IPS-18c (cell line): Measurements from ENCODE around the gene SUGP2.
A peak's percentile ranks its signal among the peaks of the same experiment; 100 is the strongest.

Experiments
- H3K4me3 ChIP-seq: 2 replicates; pipeline ENCODE4 v1.7.0; 2013; ENCODE audit warnings: low read depth, mild to moderate bottlenecking, low read length, moderate library complexity; ENCODE audit not compliant: insufficient read depth
- H3K9me3 ChIP-seq: one replicate; pipeline ENCODE4 v1.6.1; 2013; ENCODE audit warnings: mild to moderate bottlenecking, low read length, moderate library complexity; ENCODE audit not compliant: control insufficient read depth, insufficient read depth

Gene SUGP2

GRCh38 chr19:19062454-19063182 lies 29.3 kb upstream of the SUGP2 start:
- peak overlapping the region; percentile 49; the same call in 1 of the 2 replicates for H3K4me3 ChIP-seq
- H3K9me3 ChIP-seq: no peaks in the 10 kb centered on the region

- H3K9me3 ChIP-seq: no peaks in the 10 kb centered on the region
- H3K4me3 ChIP-seq: no peak overlapping the region
These were observed 28.2 kb upstream of the SUGP2 start for GRCh38 chr19:19061506-19061905.

- no peak overlapping the region for H3K4me3 ChIP-seq
- H3K9me3 ChIP-seq: no peaks in the 10 kb centered on the region
These were observed 26.7 kb upstream of the SUGP2 start for GRCh38 chr19:19059837-19060611.

- H3K4me3 ChIP-seq: no peak overlapping the region
- no peaks in the 10 kb centered on the region for H3K9me3 ChIP-seq
These were observed 25.9 kb upstream of the SUGP2 start for GRCh38 chr19:19059018-19059836.

- no peak overlapping the region for H3K4me3 ChIP-seq
These were observed 24.4 kb upstream of the SUGP2 start for GRCh38 chr19:19057720-19058119.

GRCh38 chr19:19057317-19057716 lies 24.0 kb upstream of the SUGP2 start:
- Histone ChIP-seq H3K4me3 (no peak overlapping the region), H3K9me3 (no peaks in the 10 kb centered on the region)

More at GRCh38 chr19:19057720-19058119, 24.4 kb upstream of the SUGP2 start:
- H3K9me3 ChIP-seq: no peaks in the 10 kb centered on the region

GRCh38 chr19:19056636-19057275 lies 23.4 kb upstream of the SUGP2 start:
- Histone ChIP-seq H3K4me3 (no peak overlapping the region), H3K9me3 (no peaks in the 10 kb centered on the region)

- no peak overlapping the region for H3K4me3 ChIP-seq
- H3K9me3 ChIP-seq: no peaks in the 10 kb centered on the region
These were observed 22.4 kb upstream of the SUGP2 start for GRCh38 chr19:19055701-19056100.

- no peaks in the 10 kb centered on the region for H3K9me3 ChIP-seq
- H3K4me3 ChIP-seq: no peak overlapping the region
These were observed 21.7 kb upstream of the SUGP2 start for GRCh38 chr19:19054939-19055440.

GRCh38 chr19:19054315-19054938 lies 21.1 kb upstream of the SUGP2 start:
- H3K4me3 ChIP-seq: no peak overlapping the region
- no peaks in the 10 kb centered on the region for H3K9me3 ChIP-seq

- Histone ChIP-seq H3K4me3 (no peak overlapping the region), H3K9me3 (no peaks in the 10 kb centered on the region)
These were observed 20.4 kb upstream of the SUGP2 start for GRCh38 chr19:19053508-19054314.

GRCh38 chr19:19052921-19053320 lies 19.6 kb upstream of the SUGP2 start:
- H3K9me3 ChIP-seq: no peaks in the 10 kb centered on the region
- H3K4me3 ChIP-seq: no peak overlapping the region

GRCh38 chr19:19051478-19052213 lies 18.3 kb upstream of the SUGP2 start:
- H3K4me3 ChIP-seq: no peak overlapping the region

GRCh38 chr19:19050731-19051130 lies 17.4 kb upstream of the SUGP2 start:
- Histone ChIP-seq H3K4me3 (no peak overlapping the region), H3K9me3 (no peaks in the 10 kb centered on the region)

More at GRCh38 chr19:19051478-19052213, 18.3 kb upstream of the SUGP2 start:
- H3K9me3 ChIP-seq: no peaks in the 10 kb centered on the region

- Histone ChIP-seq H3K9me3 (no peaks in the 10 kb centered on the region), H3K4me3 (no peak overlapping the region)
These were observed 16.8 kb upstream of the SUGP2 start for GRCh38 chr19:19050104-19050503.
